ENCODE measurements around the gene REXO4. TPM values are rescaled to one million over a fixed set of nuclear protein-coding genes. Genes with fewer than 3 reads are reported as not detected.

The REXO4 gene
- total and polyA plus RNA-seq, 10 of the 15 experiments (the other 5 are each of a cell fraction or from before 2014, with no cell fraction given) = 2.7 to 43.9 (median 30.5) TPM

GRCh38 chr9:133463234-133463863 lies 45.5 kb upstream of the REXO4 start:
- BruUV-seq (replicated peaks) = no TSS peak
- POLR2A ChIA-PET = interaction anchor here (0.5 to 0.6 kb wide), 2 partner anchors 33 to 112 kb away, joined by 3 to 4 read pairs; no protein-coding TSS in a partner anchor
- FAIRE-seq (no peak), DNase-seq (ENCODE audit: low read depth, low spot score) (no peak), ATAC-seq (no peak)
- Histone ChIP-seq H4K20me1 (ENCODE audit: control insufficient read depth, insufficient read depth) (no peaks in the 10 kb centered on the region), H3K79me2 (ENCODE audit: control insufficient read depth, insufficient read depth, low read length) (no peaks in the 10 kb centered on the region), H3K4me3 (no peak overlapping the region), H3K9me3 (replicated peaks; ENCODE audit: control insufficient read depth, insufficient read depth, low read length) (no peaks in the 10 kb centered on the region), H3K27me3 (replicated peaks in 1 of 2; ENCODE audit: control insufficient read depth in 2 of 2, insufficient read depth in 2 of 2, low read length in 1 of 2) (no peaks in the 10 kb centered on the region; a peak in 2 of 4 replicates), H3K9ac (ENCODE audit: control insufficient read depth, insufficient read depth, low read length) (no peak overlapping the region), H3K4me2 (ENCODE audit: control insufficient read depth, insufficient read depth) (no peak overlapping the region), H3K4me1 (ENCODE audit: control insufficient read depth, insufficient read depth, low read length) (peaks cover 9% of the 10 kb centered on the region), H3K27ac (ENCODE audit: control insufficient read depth, insufficient read depth) (no peak overlapping the region), H3K36me3 (ENCODE audit: control insufficient read depth in 2 of 2, insufficient read depth in 2 of 2, low read length in 1 of 2) (no peaks in the 10 kb centered on the region), H2AFZ (ENCODE audit: control insufficient read depth, low read depth, low read length) (no peak overlapping the region)
- CTCF ChIA-PET = interaction anchor here (0.6 to 1.4 kb wide), 2 partner anchors 14 to 386 kb away, joined by 3 read pairs; no protein-coding TSS in a partner anchor
- intact Hi-C loops (cut with micrococcal nuclease; ENCODE audit: unreplicated experiment) = no loop called here
- 70% methylated on average over 22 of the region's 22 CpGs for WGBS (ENCODE audit: insufficient coverage, insufficient replicate concordance, low lambda C conversion rate, missing lambda C conversion rate)
- in situ Hi-C loops (cut with MboI) = no loop called here
- SMC1A ChIA-PET (ENCODE audit: uncharacterized antibody, unreplicated experiment) = no interaction called here
- TF ChIP-seq PAX8 (IDR thresholded peaks at IDR 0.05) (no peak), CTCF (IDR thresholded peaks at IDR 0.05 in 2 of 3, conservative IDR thresholded peaks at IDR 0.05 in 1 of 3; ENCODE audit: control insufficient read depth in 2 of 3, extremely low read depth in 1 of 3, insufficient read depth in 1 of 3, low read depth in 3 of 3, low read length in 3 of 3) (peak; percentile 31 to 41 (median 39); a peak in 4 of 6 replicates)
- RAD21 ChIA-PET (ENCODE audit: unreplicated experiment) = no interaction called here

DNA sequence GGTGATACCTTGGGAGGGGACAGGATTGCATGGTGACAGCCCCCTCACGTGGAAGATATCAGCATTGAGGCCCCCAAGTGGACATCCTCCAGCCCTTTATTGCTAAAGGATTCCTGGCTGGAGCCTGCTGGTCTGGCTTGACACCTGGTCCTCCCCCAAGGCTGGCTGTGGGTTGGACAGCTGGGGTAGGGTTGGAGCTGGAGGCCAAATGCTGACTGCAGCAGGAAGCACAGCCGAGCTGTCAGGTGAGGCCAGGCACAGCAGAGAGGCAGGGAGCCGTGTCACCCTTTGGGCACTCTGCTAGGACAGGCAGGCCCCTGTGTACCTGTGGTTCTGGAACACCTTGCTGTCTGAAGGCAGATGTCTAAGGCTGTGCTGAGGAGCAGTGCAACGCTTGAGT lies 44.2 kb upstream of the REXO4 start:
- FAIRE-seq = no peak
- H3K9me3 ChIP-seq (replicated peaks; ENCODE audit: control insufficient read depth, insufficient read depth, low read length) = no peaks in the 10 kb centered on the region
- TF ChIP-seq HCFC1 (IDR thresholded peaks at IDR 0.05; ENCODE audit: low read length) (no peak), HDAC6 (IDR thresholded peaks at IDR 0.05; ENCODE audit: unreplicated experiment) (no peak), SMAD5 (IDR thresholded peaks at IDR 0.05; ENCODE audit: low read depth) (no peak), CTCF (IDR thresholded peaks at IDR 0.05 in 2 of 3, conservative IDR thresholded peaks at IDR 0.05 in 1 of 3; ENCODE audit: control insufficient read depth in 2 of 3, extremely low read depth in 1 of 3, insufficient read depth in 1 of 3, low read depth in 3 of 3, low read length in 3 of 3) (peak in 2 of 3 experiments; percentile 10 to 31; a peak in 3 of 6 replicates)
- TF ChIP-seq, protein P1, sequence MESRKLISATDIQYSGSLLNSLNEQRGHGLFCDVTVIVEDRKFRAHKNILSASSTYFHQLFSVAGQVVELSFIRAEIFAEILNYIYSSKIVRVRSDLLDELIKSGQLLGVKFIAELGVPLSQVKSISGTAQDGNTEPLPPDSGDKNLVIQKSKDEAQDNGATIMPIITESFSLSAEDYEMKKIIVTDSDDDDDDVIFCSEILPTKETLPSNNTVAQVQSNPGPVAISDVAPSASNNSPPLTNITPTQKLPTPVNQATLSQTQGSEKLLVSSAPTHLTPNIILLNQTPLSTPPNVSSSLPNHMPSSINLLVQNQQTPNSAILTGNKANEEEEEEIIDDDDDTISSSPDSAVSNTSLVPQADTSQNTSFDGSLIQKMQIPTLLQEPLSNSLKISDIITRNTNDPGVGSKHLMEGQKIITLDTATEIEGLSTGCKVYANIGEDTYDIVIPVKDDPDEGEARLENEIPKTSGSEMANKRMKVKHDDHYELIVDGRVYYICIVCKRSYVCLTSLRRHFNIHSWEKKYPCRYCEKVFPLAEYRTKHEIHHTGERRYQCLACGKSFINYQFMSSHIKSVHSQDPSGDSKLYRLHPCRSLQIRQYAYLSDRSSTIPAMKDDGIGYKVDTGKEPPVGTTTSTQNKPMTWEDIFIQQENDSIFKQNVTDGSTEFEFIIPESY (IDR thresholded peaks at IDR 0.05) = no peak
- POLR2A ChIA-PET = no interaction called here
- peaks cover 9% of the 10 kb centered on the region for H3K4me1 ChIP-seq (ENCODE audit: control insufficient read depth, insufficient read depth, low read length)
- RAD21 ChIA-PET (ENCODE audit: unreplicated experiment) = interaction anchor here (2.9 kb wide), 1 partner anchor 17 kb away, joined by 20 read pairs; the partner anchor contains the start of gene SLC2A6
- BruUV-seq (replicated peaks) = no TSS peak
- no peak overlapping the region for H3K4me3 ChIP-seq
- H4K20me1 ChIP-seq (ENCODE audit: control insufficient read depth, insufficient read depth) = no peaks in the 10 kb centered on the region
- no peak overlapping the region for H3K27ac ChIP-seq (ENCODE audit: control insufficient read depth, insufficient read depth)
- CTCF ChIA-PET = interaction anchor here (1.4 to 1.6 kb wide), 2 partner anchors 15 to 25 kb away, joined by 3 to 5 read pairs; no protein-coding TSS in a partner anchor
- H3K4me2 ChIP-seq (ENCODE audit: control insufficient read depth, insufficient read depth) = no peak overlapping the region
- H3K36me3 ChIP-seq (ENCODE audit: control insufficient read depth in 2 of 2, insufficient read depth in 2 of 2, low read length in 1 of 2) = no peaks in the 10 kb centered on the region
- intact Hi-C loops (cut with micrococcal nuclease; ENCODE audit: unreplicated experiment) (no loop called here), in situ Hi-C loops (cut with MboI) (no loop called here)
- no peak overlapping the region for H3K9ac ChIP-seq (ENCODE audit: control insufficient read depth, insufficient read depth, low read length)
- SMC1A ChIA-PET (ENCODE audit: uncharacterized antibody, unreplicated experiment) = no interaction called here
- 37% methylated on average over 4 of the region's 4 CpGs for WGBS (ENCODE audit: insufficient coverage, insufficient replicate concordance, low lambda C conversion rate, missing lambda C conversion rate)
- no peak overlapping the region for H2AFZ ChIP-seq (ENCODE audit: control insufficient read depth, low read depth, low read length)
- no peak for ATAC-seq
- DNase-seq (ENCODE audit: low read depth, low spot score) = no peak
- no peaks in the 10 kb centered on the region; a peak in 2 of 4 replicates for H3K27me3 ChIP-seq (replicated peaks in 1 of 2; ENCODE audit: control insufficient read depth in 2 of 2, insufficient read depth in 2 of 2, low read length in 1 of 2)
- H3K79me2 ChIP-seq (ENCODE audit: control insufficient read depth, insufficient read depth, low read length) = no peaks in the 10 kb centered on the region

Data from GM12878 (cell line).